Stimulated activated CD8-positive, alpha-beta memory T cell treated with anti-CD3 and anti-CD28 coated beads, Interleukin-12 subunit alpha, Interleukin-12 subunit beta, amount 100 ng/mL, for 24 hours (primary cell): ENCODE results near the gene UNC5B.
"Not testable (repeated sequence)": the region's sequence is repeated elsewhere in the genome, so short reads cannot be mapped to it uniquely, and the experiment has no call there.

Experiments used
- DNase-seq: peaks from one replicate; pipeline ENCODE4 v3.0.0-alpha.2; 2020; ENCODE audit errors: extremely low read depth

Gene UNC5B

GRCh38 chr10:71283876-71284275 is 71.5 kb downstream of the UNC5B start:
- DNase-seq = no peak

GRCh38 chr10:71284544-71285179 is 72.3 kb downstream of the UNC5B start:
- no peak for DNase-seq

GRCh38 chr10:71285180-71285545 is 72.8 kb downstream of the UNC5B start:
- DNase-seq = no peak

- no peak for DNase-seq
These were observed 73.6 kb downstream of the UNC5B start for GRCh38 chr10:71285986-71286385.

- DNase-seq = no peak
These were observed 74.3 kb downstream of the UNC5B start for GRCh38 chr10:71286521-71287294.

GRCh38 chr10:71287456-71287855 is 75.1 kb downstream of the UNC5B start:
- DNase-seq = no peak

GRCh38 chr10:71288461-71288860 is 76.1 kb downstream of the UNC5B start:
- DNase-seq = no peak

GRCh38 chr10:71289421-71290130 is 77.2 kb downstream of the UNC5B start:
- no peak for DNase-seq

GRCh38 chr10:71290331-71290730 is 78.0 kb downstream of the UNC5B start:
- no peak for DNase-seq

GRCh38 chr10:71290806-71291527 is 78.6 kb downstream of the UNC5B start:
- DNase-seq = no peak

GRCh38 chr10:71291528-71291900 is 79.1 kb downstream of the UNC5B start:
- no peak for DNase-seq

GRCh38 chr10:71292624-71293445 is 80.5 kb downstream of the UNC5B start:
- DNase-seq = no peak

GRCh38 chr10:71293446-71294084 is 81.2 kb downstream of the UNC5B start:
- DNase-seq = no peak

GRCh38 chr10:71294091-71294561 is 81.8 kb downstream of the UNC5B start:
- no peak for DNase-seq

GRCh38 chr10:71294856-71295255 is 82.5 kb downstream of the UNC5B start:
- DNase-seq = no peak

GRCh38 chr10:71295641-71296040 is 83.3 kb downstream of the UNC5B start:
- DNase-seq = no peak

- no peak for DNase-seq
These were observed 83.7 kb downstream of the UNC5B start for GRCh38 chr10:71296086-71296485.

- DNase-seq = not testable (repeated sequence)
These were observed 84.4 kb downstream of the UNC5B start for GRCh38 chr10:71296811-71297210.

- no peak for DNase-seq
These were observed 85.0 kb downstream of the UNC5B start for GRCh38 chr10:71297343-71297742.

GRCh38 chr10:71299071-71299785 is 86.9 kb downstream of the UNC5B start:
- DNase-seq = no peak
